ENCODE measurements around the gene ANGPTL1. TPM values are rescaled to one million over a fixed set of nuclear protein-coding genes. Genes with fewer than 3 reads are reported as not detected.

The ANGPTL1 gene
- total and polyA plus RNA-seq, 2 of the 8 experiments (the other 6 are each of a cell fraction or from before 2014, with no cell fraction given): not detected

GRCh38 chr1:178862416-178862815, 8.5 kb downstream of the ANGPTL1 start:
- no peak overlapping the region for H2AK5ac ChIP-seq (ENCODE audit: low read depth, low read length)
- H3K27me3 ChIP-seq (replicated peaks in 1 of 4; ENCODE audit: control insufficient read depth in 3 of 4, extremely low read depth in 1 of 4, insufficient read depth in 3 of 4, low read length in 3 of 4): no peaks in the 10 kb centered on the region
- H3K4me1 ChIP-seq (replicated peaks in 1 of 4; ENCODE audit: control insufficient read depth in 3 of 4, insufficient read depth in 4 of 4, low read length in 3 of 4): no peaks in the 10 kb centered on the region
- no peak overlapping the region for H3K4ac ChIP-seq (replicated peaks; ENCODE audit: insufficient read length, low read depth, low read length)
- H2BK120ac ChIP-seq (replicated peaks; ENCODE audit: low read depth, low read length): no peak overlapping the region
- H3K23ac ChIP-seq (ENCODE audit: insufficient read length): no peak overlapping the region
- H2BK20ac ChIP-seq (ENCODE audit: low read length): no peak overlapping the region
- no peak overlapping the region for H2AFZ ChIP-seq (ENCODE audit: low read length)
- no peak overlapping the region for H4K91ac ChIP-seq (replicated peaks; ENCODE audit: insufficient read length, low read length)
- no peak overlapping the region for H2BK12ac ChIP-seq (ENCODE audit: low read depth, low read length)
- no peaks in the 10 kb centered on the region for H3K9me3 ChIP-seq (ENCODE audit: insufficient read depth in 2 of 2, low read depth in 1 of 2, low read length in 1 of 2)
- no peaks in the 10 kb centered on the region for H3K79me1 ChIP-seq (ENCODE audit: low read depth, low read length)
- 92% methylated on average over 3 of the region's 3 CpGs; no CpG with 5 or more reads in 1 of the 2 experiments for WGBS, 2 experiments (ENCODE audit: extremely low coverage in 1 of 2, insufficient coverage in 1 of 2, insufficient read length in 1 of 2, insufficient replicate concordance in 2 of 2, low coverage in 1 of 2, low lambda C conversion rate in 2 of 2, missing lambda C conversion rate in 1 of 2)
- H3K56ac ChIP-seq (replicated peaks; ENCODE audit: insufficient read length, low read depth, low read length): no peak overlapping the region
- FAIRE-seq (no peak), DNase-seq (ENCODE audit: low read depth in 1 of 2, low spot score in 2 of 2) (no peak)
- H4K20me1 ChIP-seq (replicated peaks in 1 of 2; ENCODE audit: control insufficient read depth in 1 of 2, insufficient read depth in 2 of 2, low read length in 2 of 2): no peaks in the 10 kb centered on the region
- no peak overlapping the region for H3K18ac ChIP-seq (ENCODE audit: extremely low read depth, low read length)
- no peaks in the 10 kb centered on the region for H3K79me2 ChIP-seq (ENCODE audit: control insufficient read depth in 1 of 2, insufficient read depth in 2 of 2, low read length in 2 of 2)
- no peak overlapping the region for H3K14ac ChIP-seq (ENCODE audit: insufficient read length)
- H4K8ac ChIP-seq (ENCODE audit: extremely low read depth, insufficient read depth, low read length): no peak overlapping the region
- H3K4me2 ChIP-seq (ENCODE audit: insufficient read depth in 1 of 2, low read depth in 2 of 2, low read length in 2 of 2): no peak overlapping the region
- H3K36me3 ChIP-seq (ENCODE audit: control insufficient read depth in 2 of 4, insufficient read depth in 4 of 4, low read length in 3 of 4): no peaks in the 10 kb centered on the region
- ChIA-PET CTCF (ENCODE audit: partially characterized antibody) (interaction anchor here (0.5 to 1.5 kb wide), 5 partner anchors 9 to 831 kb away, joined by 3 to 4 read pairs (median 4); no protein-coding TSS in a partner anchor), POLR2A (ENCODE audit: partially characterized antibody) (no interaction called here)
- H2BK5ac ChIP-seq (ENCODE audit: low read depth, low read length): no peak overlapping the region
- H3K9ac ChIP-seq (replicated peaks in 1 of 4; ENCODE audit: extremely low read depth in 1 of 4, low read depth in 3 of 4, low read length in 3 of 4): no peak overlapping the region
- no peak overlapping the region for H4K5ac ChIP-seq (ENCODE audit: insufficient read length, low read depth, low read length)
- no peak overlapping the region for H3K27ac ChIP-seq (ENCODE audit: low read depth, low read length)
- H3K23me2 ChIP-seq (ENCODE audit: low read depth, low read length): no peaks in the 10 kb centered on the region
- H3K4me3 ChIP-seq (ENCODE audit: extremely low read depth in 1 of 4, insufficient read depth in 2 of 4, low read depth in 3 of 4, low read length in 4 of 4): no peak overlapping the region
- H2BK15ac ChIP-seq (ENCODE audit: low read length): no peak overlapping the region
- TF ChIP-seq SIN3A (conservative IDR thresholded peaks at IDR 0.05 in 1 of 2, IDR thresholded peaks at IDR 0.05 in 1 of 2; ENCODE audit: low read depth in 1 of 2, low read length in 2 of 2): no peak
- no peak for TF ChIP-seq SP1 (IDR thresholded peaks at IDR 0.05; ENCODE audit: low read depth, low read length)
- TF ChIP-seq HDAC2 (IDR thresholded peaks at IDR 0.05; ENCODE audit: borderline replicate concordance in 1 of 2, low read depth in 2 of 2, low read length in 2 of 2): no peak

Measured in H1 (cell line).